ENCODE data around the gene CEP152. TPM values are rescaled to one million over a fixed set of nuclear protein-coding genes. Genes with fewer than 3 reads are reported as not detected.

CEP152 gene
- total and polyA plus RNA-seq, 2 donors (not counting 1 experiment from before 2014, with no cell fraction given): 1.5 to 18.0 TPM

DNA sequence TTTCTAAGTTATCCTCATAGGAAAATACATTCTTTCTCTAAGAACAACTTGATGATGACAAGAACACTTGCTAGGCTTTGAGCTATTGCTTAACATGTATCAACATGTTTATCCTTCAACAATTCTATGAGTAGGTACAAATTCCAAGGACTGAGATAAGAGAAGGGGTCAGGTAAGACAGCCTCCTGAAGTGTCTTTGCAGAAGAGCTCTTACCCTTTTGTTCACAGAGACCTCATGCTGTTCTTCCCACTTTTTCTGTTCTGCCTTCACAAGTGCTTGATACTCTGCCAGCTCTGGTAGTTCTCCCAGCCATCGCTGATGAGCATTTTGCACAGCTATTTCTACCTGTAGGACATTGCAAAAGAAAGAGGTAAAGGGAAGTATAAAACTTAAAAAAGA lies 50.9 kb downstream of the CEP152 start:
- no peak overlapping the region for H3K4me3 ChIP-seq (ENCODE audit: control extremely low read depth in 1 of 5, extremely low read depth in 1 of 5, insufficient read depth in 1 of 5, low read depth in 2 of 5, low read length in 4 of 5)
- H4K20me1 ChIP-seq (ENCODE audit: control insufficient read depth, insufficient read depth, low read length, poor library complexity, severe bottlenecking): no peaks in the 10 kb centered on the region
- H3K36me3 ChIP-seq (replicated peaks in 1 of 2; ENCODE audit: control extremely low read depth in 1 of 2, control insufficient read depth in 1 of 2, extremely low read depth in 1 of 2, insufficient read depth in 2 of 2, low read length in 1 of 2): peaks cover 13 to 20% of the 10 kb centered on the region in 2 experiments
- Mint-ChIP-seq H3K4me1 (peaks cover 3% of the 10 kb centered on the region), H3K9me3 (ENCODE audit: insufficient read depth) (no peaks in the 10 kb centered on the region), H3K27me3 (no peaks in the 10 kb centered on the region), H3K27ac (no peak overlapping the region), H3K4me3 (no peak overlapping the region)
- no CpG with 5 or more reads among the region's 1 CpG for WGBS (ENCODE audit: insufficient coverage)
- no peaks in the 10 kb centered on the region for H3K9me3 ChIP-seq (ENCODE audit: control extremely low read depth in 1 of 3, control insufficient read depth in 2 of 3, insufficient read depth in 1 of 3, low read length in 2 of 3)
- no peak overlapping the region for H3K4me2 ChIP-seq (replicated peaks; ENCODE audit: low read depth, low read length, poor library complexity, severe bottlenecking)
- H3K27ac ChIP-seq (ENCODE audit: low read length in 2 of 2): no peak overlapping the region
- H3K27me3 ChIP-seq (replicated peaks in 1 of 4; ENCODE audit: control extremely low read depth in 1 of 4, control insufficient read depth in 3 of 4, insufficient read depth in 4 of 4, low read length in 3 of 4): no peaks in the 10 kb centered on the region
- CTCF ChIA-PET: no interaction called here
- no peak overlapping the region for H2AFZ ChIP-seq (ENCODE audit: insufficient read depth, low read depth, low read length, poor library complexity, severe bottlenecking)
- POLR2A ChIA-PET: no interaction called here
- DNase-seq (no peak), ATAC-seq (ENCODE audit: low read depth) (no peak)
- no peak overlapping the region for H3K9ac ChIP-seq (ENCODE audit: low read length)
- intact Hi-C loops (cut with micrococcal nuclease): no loop called here
- no peaks in the 10 kb centered on the region for H3K4me1 ChIP-seq (ENCODE audit: control insufficient read depth in 2 of 2, insufficient read depth in 2 of 2, low read length in 2 of 2)
- no peak for TF ChIP-seq EZH2 (IDR thresholded peaks at IDR 0.05; ENCODE audit: borderline replicate concordance, insufficient read depth, low read depth, low read length, poor library complexity, severe bottlenecking)
- TF ChIP-seq, protein P1, sequence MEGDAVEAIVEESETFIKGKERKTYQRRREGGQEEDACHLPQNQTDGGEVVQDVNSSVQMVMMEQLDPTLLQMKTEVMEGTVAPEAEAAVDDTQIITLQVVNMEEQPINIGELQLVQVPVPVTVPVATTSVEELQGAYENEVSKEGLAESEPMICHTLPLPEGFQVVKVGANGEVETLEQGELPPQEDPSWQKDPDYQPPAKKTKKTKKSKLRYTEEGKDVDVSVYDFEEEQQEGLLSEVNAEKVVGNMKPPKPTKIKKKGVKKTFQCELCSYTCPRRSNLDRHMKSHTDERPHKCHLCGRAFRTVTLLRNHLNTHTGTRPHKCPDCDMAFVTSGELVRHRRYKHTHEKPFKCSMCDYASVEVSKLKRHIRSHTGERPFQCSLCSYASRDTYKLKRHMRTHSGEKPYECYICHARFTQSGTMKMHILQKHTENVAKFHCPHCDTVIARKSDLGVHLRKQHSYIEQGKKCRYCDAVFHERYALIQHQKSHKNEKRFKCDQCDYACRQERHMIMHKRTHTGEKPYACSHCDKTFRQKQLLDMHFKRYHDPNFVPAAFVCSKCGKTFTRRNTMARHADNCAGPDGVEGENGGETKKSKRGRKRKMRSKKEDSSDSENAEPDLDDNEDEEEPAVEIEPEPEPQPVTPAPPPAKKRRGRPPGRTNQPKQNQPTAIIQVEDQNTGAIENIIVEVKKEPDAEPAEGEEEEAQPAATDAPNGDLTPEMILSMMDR (IDR thresholded peaks at IDR 0.05): no peak
- no peaks in the 10 kb centered on the region for H3K79me2 ChIP-seq (ENCODE audit: control insufficient read depth, insufficient read depth, low read length)

- H3K9me3 Mint-ChIP-seq (ENCODE audit: insufficient read depth): no peaks in the 10 kb centered on the region
- WGBS (ENCODE audit: insufficient coverage): no CpG with 5 or more reads among the region's 1 CpG
- Histone ChIP-seq H3K9me3 (ENCODE audit: control extremely low read depth in 1 of 3, control insufficient read depth in 2 of 3, insufficient read depth in 1 of 3, low read length in 2 of 3) (no peaks in the 10 kb centered on the region), H2AFZ (ENCODE audit: insufficient read depth, low read depth, low read length, poor library complexity, severe bottlenecking) (no peak overlapping the region), H3K79me2 (ENCODE audit: control insufficient read depth, insufficient read depth, low read length) (no peaks in the 10 kb centered on the region), H4K20me1 (ENCODE audit: control insufficient read depth, insufficient read depth, low read length, poor library complexity, severe bottlenecking) (no peaks in the 10 kb centered on the region), H3K36me3 (replicated peaks in 1 of 2; ENCODE audit: control extremely low read depth in 1 of 2, control insufficient read depth in 1 of 2, extremely low read depth in 1 of 2, insufficient read depth in 2 of 2, low read length in 1 of 2) (peaks cover 13 to 15% of the 10 kb centered on the region in 2 experiments), H3K4me1 (ENCODE audit: control insufficient read depth in 2 of 2, insufficient read depth in 2 of 2, low read length in 2 of 2) (no peaks in the 10 kb centered on the region), H3K9ac (ENCODE audit: low read length) (no peak overlapping the region), H3K4me2 (replicated peaks; ENCODE audit: low read depth, low read length, poor library complexity, severe bottlenecking) (no peak overlapping the region), H3K4me3 (ENCODE audit: control extremely low read depth in 1 of 5, extremely low read depth in 1 of 5, insufficient read depth in 1 of 5, low read depth in 2 of 5, low read length in 4 of 5) (no peak overlapping the region), H3K27me3 (replicated peaks in 1 of 4; ENCODE audit: control extremely low read depth in 1 of 4, control insufficient read depth in 3 of 4, insufficient read depth in 4 of 4, low read length in 3 of 4) (no peaks in the 10 kb centered on the region), H3K27ac (ENCODE audit: low read length in 2 of 2) (no peak overlapping the region)
- H3K27ac Mint-ChIP-seq: no peak overlapping the region
- ATAC-seq (ENCODE audit: low read depth) (no peak), DNase-seq (no peak)
- no peak overlapping the region for H3K4me3 Mint-ChIP-seq
- ChIA-PET CTCF (no interaction called here), POLR2A (no interaction called here)
- no peak for TF ChIP-seq EZH2 (IDR thresholded peaks at IDR 0.05; ENCODE audit: borderline replicate concordance, insufficient read depth, low read depth, low read length, poor library complexity, severe bottlenecking)
- TF ChIP-seq, protein P1 (IDR thresholded peaks at IDR 0.05): no peak
- H3K27me3 Mint-ChIP-seq: no peaks in the 10 kb centered on the region
- intact Hi-C loops (cut with micrococcal nuclease): no loop called here
- peaks cover 8% of the 10 kb centered on the region for H3K4me1 Mint-ChIP-seq
Measured at GRCh38 chr15:48757661-48758060, 53.2 kb downstream of the CEP152 start.

Measured in B cell (primary cell).